NCI-H748 (cell line): Measurements from ENCODE around the gene NME7.

Experiments
- DNase-seq: peaks from one replicate; lab custom pipeline; 2025; ENCODE audit not compliant: unreplicated experiment; lab: John Stamatoyannopoulos, UW

Gene NME7

GRCh38 chr1:169110236-169110635 lies 257.4 kb downstream of the NME7 start:
- no peak for DNase-seq

GRCh38 chr1:169109561-169110134 lies 257.9 kb downstream of the NME7 start:
- peak; percentile 36 for DNase-seq

- peak; percentile 31 for DNase-seq
These were observed 258.6 kb downstream of the NME7 start for GRCh38 chr1:169108863-169109560.

- DNase-seq, result no peak
These were observed 259.4 kb downstream of the NME7 start for GRCh38 chr1:169108223-169108622.

GRCh38 chr1:169107603-169108208 lies 259.9 kb downstream of the NME7 start:
- DNase-seq, result no peak

GRCh38 chr1:169106921-169107602 lies 260.5 kb downstream of the NME7 start:
- peak; percentile 44 for DNase-seq

- peak; percentile 91 for DNase-seq
These were observed 261.3 kb downstream of the NME7 start, which contains the start of gene ATP1B1 for GRCh38 chr1:169106095-169106920. TSS of gene ATP1B1 (plus strand) at chr1:169106690. CDS start at chr1:169106830, 140 bp downstream.

- peak; percentile 87 for DNase-seq
These were observed 262.0 kb downstream of the NME7 start for GRCh38 chr1:169105434-169106094.

- no peak for DNase-seq
These were observed 262.5 kb downstream of the NME7 start for GRCh38 chr1:169105087-169105433.

DNA sequence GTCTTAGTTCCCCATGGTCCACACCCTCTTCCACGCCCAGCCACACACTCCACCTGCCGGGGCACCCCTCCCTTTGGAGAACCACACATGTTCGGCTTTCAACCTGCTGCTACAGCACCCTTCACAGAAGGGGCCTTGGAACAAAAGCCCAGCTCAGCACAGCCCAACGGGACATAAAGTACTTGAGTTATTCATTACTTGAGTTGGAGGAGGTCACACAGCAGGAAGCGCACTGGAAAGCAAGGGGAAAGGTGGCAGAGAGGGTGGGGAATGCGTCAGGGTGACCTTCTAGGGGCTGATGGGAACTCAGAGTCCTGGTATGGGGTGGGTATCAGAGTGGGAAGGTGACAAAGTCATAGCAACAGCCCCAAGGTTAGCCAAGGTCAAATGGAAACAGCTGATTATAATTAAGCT lies 264.1 kb downstream of the NME7 start:
- no peak for DNase-seq

GRCh38 chr1:169103002-169103401 lies 264.6 kb downstream of the NME7 start:
- DNase-seq, result no peak

DNA sequence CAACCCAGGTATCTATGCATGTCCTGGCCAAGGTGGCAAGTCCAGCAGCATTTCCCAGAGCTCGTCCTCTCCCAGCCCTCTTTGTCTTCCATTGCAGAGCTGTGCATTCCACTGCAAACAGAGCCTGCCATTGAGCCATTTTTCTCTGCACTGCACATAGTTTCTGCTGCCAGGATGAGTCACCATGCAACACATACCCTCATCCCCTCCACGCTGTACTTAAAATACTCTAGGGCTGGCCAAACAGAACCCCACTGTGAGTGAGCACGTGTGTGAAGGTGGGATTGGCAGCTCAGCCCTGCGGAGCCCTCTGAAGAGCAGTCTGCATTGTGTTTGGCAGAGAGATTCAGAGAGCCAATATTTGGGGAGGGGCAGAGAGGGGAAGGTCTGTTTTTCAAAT lies 265.0 kb downstream of the NME7 start:
- DNase-seq, result peak; percentile 33

DNA sequence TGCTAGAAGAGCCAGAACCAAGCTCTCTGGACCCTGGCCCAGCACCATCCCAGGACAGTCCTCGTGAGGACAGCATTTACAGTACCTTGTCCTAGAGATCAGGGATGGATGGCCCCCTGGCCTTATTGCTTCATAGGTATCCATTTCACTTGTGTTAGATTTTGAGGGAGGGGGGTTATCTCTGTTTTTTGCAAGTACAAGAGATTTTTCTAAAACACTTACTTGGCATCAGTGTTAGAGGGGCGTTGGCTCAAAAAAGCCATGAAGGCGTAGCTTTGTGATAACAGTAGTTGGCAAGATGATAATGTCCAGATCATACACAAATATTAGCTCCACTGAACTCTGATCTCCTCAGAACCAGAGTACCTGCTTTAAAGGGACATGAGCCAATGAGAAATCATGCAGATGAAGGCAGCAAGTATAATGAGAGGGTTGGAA lies 266.9 kb downstream of the NME7 start:
- DNase-seq, result no peak

DNA sequence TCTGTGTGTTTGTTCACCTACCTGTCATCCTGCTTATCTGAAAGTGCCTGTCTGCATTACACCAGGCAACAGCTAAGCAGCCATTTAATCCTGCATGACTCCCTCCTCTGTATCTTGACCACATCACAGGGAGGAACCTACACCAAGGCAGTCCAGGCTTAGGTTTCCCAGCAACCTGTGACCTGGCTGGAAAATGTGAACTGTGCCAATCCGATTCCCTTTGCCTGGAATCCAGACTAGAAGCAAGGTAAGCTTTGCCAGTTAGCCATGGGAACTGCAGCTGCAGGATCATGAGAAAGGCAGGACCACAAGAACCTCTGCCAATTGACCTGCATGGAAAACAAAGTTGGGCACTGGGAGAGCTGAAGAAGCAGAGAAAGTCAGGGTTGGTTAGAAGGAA lies 267.4 kb downstream of the NME7 start:
- DNase-seq, result no peak

GRCh38 chr1:169099561-169099960 lies 268.0 kb downstream of the NME7 start:
- no peak for DNase-seq

GRCh38 chr1:169098380-169098779 lies 269.2 kb downstream of the NME7 start:
- DNase-seq, result no peak

- DNase-seq, result peak; percentile 18
These were observed 272.6 kb downstream of the NME7 start for GRCh38 chr1:169094897-169095569.

- DNase-seq, result no peak
These were observed 275.2 kb downstream of the NME7 start for GRCh38 chr1:169092399-169092798.

- no peak for DNase-seq
These were observed 276.1 kb downstream of the NME7 start for GRCh38 chr1:169091480-169091941.

DNA sequence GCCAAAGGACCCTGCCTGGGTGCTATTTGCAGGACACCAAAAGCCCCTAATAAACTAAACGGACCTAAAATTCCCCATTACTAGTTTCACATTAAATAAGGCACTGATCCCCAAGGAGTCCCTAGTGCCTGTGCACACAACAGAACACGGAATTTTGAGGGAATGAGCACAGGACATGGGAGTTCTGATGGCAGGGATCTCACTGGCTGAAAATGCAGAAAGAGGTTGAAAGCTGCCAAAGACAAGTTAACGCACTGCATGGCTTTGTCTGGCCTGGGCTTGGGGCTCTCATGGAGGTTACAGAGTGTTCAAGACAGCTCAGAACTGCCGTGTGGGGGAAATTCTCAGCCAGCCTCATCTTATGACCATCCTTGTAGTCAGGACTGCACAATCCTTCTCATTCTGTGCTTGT lies 276.7 kb downstream of the NME7 start:
- DNase-seq, result no peak
